Measurements from ENCODE around the gene MARCHF2. TPM values are rescaled to one million over a fixed set of nuclear protein-coding genes. Genes with fewer than 3 reads are reported as not detected.

Gene MARCHF2
- total RNA-seq, 1 experiment from 2014 or later = 27.5 TPM

DNA sequence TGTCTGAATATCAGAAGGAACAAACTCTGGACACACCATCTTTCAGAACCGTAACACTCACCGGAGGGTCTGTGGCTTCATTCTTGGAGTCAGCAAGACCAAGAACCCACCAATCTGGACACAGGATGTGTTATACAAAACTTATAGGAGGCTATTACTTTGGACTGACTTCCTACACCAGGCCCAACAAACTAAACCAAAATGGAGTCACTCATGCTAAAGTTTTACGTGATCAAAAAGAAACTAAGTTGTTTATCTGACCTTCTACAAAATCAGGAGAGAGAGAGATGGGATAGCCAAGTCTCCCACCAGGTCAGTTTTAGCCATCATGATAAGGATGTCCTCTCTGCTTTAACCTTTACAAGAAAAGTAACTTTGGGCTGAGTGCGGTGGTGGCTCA is 26.1 kb upstream of the MARCHF2 start:
- no peak overlapping the region for H4K8ac ChIP-seq (replicated peaks; ENCODE audit: insufficient read length, low read depth, low read length)
- Mint-ChIP-seq H3K27ac (no peak overlapping the region), H3K4me1 (peaks cover 3 to 12% of the 10 kb centered on the region in 2 experiments; a peak in 3 of 4 replicates), H3K9me3 (peaks cover 9 to 11% of the 10 kb centered on the region in 2 experiments; a peak in 4 of 5 replicates), H3K4me3 (no peak overlapping the region), H3K36me3 (ENCODE audit: insufficient read depth in 1 of 3, low read depth in 3 of 3) (peaks cover 15 to 17% (median 16%) of the 10 kb centered on the region in 3 experiments; a peak in 6 of 7 replicates), H3K27me3 (ENCODE audit: low read depth) (no peaks in the 10 kb centered on the region)
- H2BK20ac ChIP-seq (ENCODE audit: low read depth, low read length, poor library complexity, severe bottlenecking) = no peak overlapping the region
- H3K23ac ChIP-seq (ENCODE audit: insufficient read length, low read depth, low read length) = no peak overlapping the region
- H4K20me1 ChIP-seq (ENCODE audit: control insufficient read depth, insufficient read depth, insufficient read length) = no peaks in the 10 kb centered on the region
- no peak overlapping the region for H2BK15ac ChIP-seq (ENCODE audit: low read depth, low read length)
- H4K91ac ChIP-seq (ENCODE audit: insufficient read length, low read depth, low read length) = no peak overlapping the region
- TF ChIP-seq CTCF (conservative IDR thresholded peaks at IDR 0.05) = no peak
- H2AK5ac ChIP-seq (ENCODE audit: insufficient read length, low read length) = no peak overlapping the region
- no peak overlapping the region for H2AFZ ChIP-seq (ENCODE audit: low read length)
- no peak overlapping the region for H2BK12ac ChIP-seq (ENCODE audit: insufficient read length, low read depth, low read length)
- H3T11ph ChIP-seq (ENCODE audit: low read length) = no peak overlapping the region
- H3K79me2 ChIP-seq (ENCODE audit: insufficient read depth, low read length) = peaks cover 11% of the 10 kb centered on the region; the same call in 1 of the 2 replicates
- H3K56ac ChIP-seq (ENCODE audit: insufficient read length, low read depth, low read length) = no peak overlapping the region
- WGBS (ENCODE audit: extremely low coverage, insufficient read length, low lambda C conversion rate) = no CpG with 5 or more reads among the region's 4 CpGs
- H3K23me2 ChIP-seq (ENCODE audit: insufficient read length, low read depth, low read length, poor library complexity, severe bottlenecking) = no peaks in the 10 kb centered on the region
- H2BK5ac ChIP-seq (ENCODE audit: insufficient read length, low read length) = no peak overlapping the region
- DNase-seq = no peak
- no peak overlapping the region for H3K27ac ChIP-seq (ENCODE audit: insufficient read length, low read depth, low read length)
- no peak overlapping the region for H3K4me2 ChIP-seq (ENCODE audit: insufficient read depth, insufficient read length, low read length)
- no peaks in the 10 kb centered on the region for H3K4me1 ChIP-seq (ENCODE audit: insufficient read depth, low read length)
- no peaks in the 10 kb centered on the region for H3K27me3 ChIP-seq (ENCODE audit: insufficient read depth, low read length)
- no peaks in the 10 kb centered on the region for H3K79me1 ChIP-seq (ENCODE audit: insufficient read depth, low read depth, low read length, poor library complexity, severe bottlenecking)
- H3K9ac ChIP-seq (ENCODE audit: extremely low read depth, insufficient read length, low read length) = no peak overlapping the region
- no peak overlapping the region for H3K18ac ChIP-seq (ENCODE audit: insufficient read length, low read depth, low read length)
- no peak overlapping the region for H2BK120ac ChIP-seq (ENCODE audit: low read depth, low read length, poor library complexity, severe bottlenecking)
- no peaks in the 10 kb centered on the region for H3K9me3 ChIP-seq (ENCODE audit: control insufficient read depth, low read depth, low read length)
- no peak overlapping the region for H3K4ac ChIP-seq (ENCODE audit: low read depth, low read length)
- no peak overlapping the region for H4K5ac ChIP-seq (ENCODE audit: insufficient read length, low read depth, low read length)
- no peak overlapping the region for H3K14ac ChIP-seq (ENCODE audit: insufficient read depth, low read length)

All from H9 (cell line).